Renal cortical epithelial cell (primary cell): ENCODE measurements around the gene HLA-DOB. TPM values are rescaled to one million over a fixed set of nuclear protein-coding genes. Genes with fewer than 3 reads are reported as not detected.

Source experiments
- total RNA-seq: library from RNA; depleted of rRNA; stranded (reverse); fragments of >200 nt; gene quantifications from 2 replicates; pipeline ENCODE4 v1.2.3, GENCODE V29; 2014

The HLA-DOB gene
- total RNA-seq, 1 donor from 2014 or later: not detected

Other genes starting within 250 kb of the HLA-DOB start
- 0.99 and 18.2 TPM in 2 replicates for gene HLA-DRB1, start 227.2 kb downstream of the HLA-DOB start, total RNA-seq
- gene HLA-DQA1, start 179.6 kb downstream of the HLA-DOB start, total RNA-seq: 1.9 TPM in 1 of 2 replicates, not detected in the other
- gene HLA-DQB1, start 150.3 kb downstream of the HLA-DOB start, total RNA-seq: 1.8 and 28.0 TPM in 2 replicates
- gene HLA-DQA2, start 75.6 kb downstream of the HLA-DOB start, total RNA-seq: not detected in 2 replicates
- gene HLA-DQB2, start 53.5 kb downstream of the HLA-DOB start, total RNA-seq: not detected in 2 replicates
- 14.1 and 14.4 TPM in 2 replicates for gene TAP2, start 21.7 kb upstream of the HLA-DOB start, total RNA-seq
- gene PSMB8, start 27.0 kb upstream of the HLA-DOB start, total RNA-seq: 39.7 and 82.3 TPM in 2 replicates
- 57.6 and 124 TPM in 2 replicates for gene TAP1, start 36.7 kb upstream of the HLA-DOB start, total RNA-seq
- gene PSMB9, start 37.2 kb upstream of the HLA-DOB start, total RNA-seq: 8.3 and 52.1 TPM in 2 replicates
- 2.1 and 18.9 TPM in 2 replicates for gene HLA-DMB, start 124.0 kb upstream of the HLA-DOB start, total RNA-seq
- gene HLA-DMA, start 136.1 kb upstream of the HLA-DOB start, total RNA-seq: 1.9 and 6.1 TPM in 2 replicates
- 47.8 and 107 TPM in 2 replicates for gene BRD2, start 151.6 kb upstream of the HLA-DOB start, total RNA-seq
- gene HLA-DOA, start 192.6 kb upstream of the HLA-DOB start, total RNA-seq: 0.55 and 1.6 TPM in 2 replicates